ENCODE measurements around the gene RPS27L.

- no peak for TF ChIP-seq TOX (CRISPR knock-in tag; IDR thresholded peaks at IDR 0.05; ENCODE audit: borderline replicate concordance)
- no peak for TF ChIP-seq RARB (CRISPR knock-in tag; IDR thresholded peaks at IDR 0.05)
- TF ChIP-seq PPARA (CRISPR knock-in tag; IDR thresholded peaks at IDR 0.05; ENCODE audit: borderline replicate concordance) = no peak
- TF ChIP-seq ZC3H10 (CRISPR knock-in tag; IDR thresholded peaks at IDR 0.05) = no peak
- TF ChIP-seq ZNF8 (CRISPR knock-in tag; IDR thresholded peaks at IDR 0.05) = no peak
- TF ChIP-seq PATZ1 (CRISPR knock-in tag; IDR thresholded peaks at IDR 0.05; ENCODE audit: borderline replicate concordance) = no peak
- no peak for TF ChIP-seq ZNF565 (CRISPR knock-in tag; conservative IDR thresholded peaks at IDR 0.05; ENCODE audit: low read depth)
- no peak for TF ChIP-seq ZFP3 (CRISPR knock-in tag; IDR thresholded peaks at IDR 0.05)
- TF ChIP-seq OSR1 (CRISPR knock-in tag; IDR thresholded peaks at IDR 0.05) = no peak
- no peak for TF ChIP-seq TCF4 (CRISPR knock-in tag; IDR thresholded peaks at IDR 0.05; ENCODE audit: borderline replicate concordance)
- no peak for TF ChIP-seq CSDC2 (CRISPR knock-in tag; IDR thresholded peaks at IDR 0.05)
Measured at GRCh38 chr15:63180746-63181145, 23.5 kb upstream of the RPS27L start.

Data from SK-N-SH treated with all-trans-retinoic acid at 6 μM for 48 hours (cell line).